HepG2 (cell line): Measurements from ENCODE around the gene SERPINF2. TPM values are rescaled to one million over a fixed set of nuclear protein-coding genes. Genes with fewer than 3 reads are reported as not detected.

ENCODE experiments used
- ARID2 ChIP-seq: sonication (generic); formaldehyde crosslinking; IDR thresholded peaks from 2 replicates; pipeline ENCODE4 v1.8.1; 2022; ENCODE audit warnings: mild to moderate bottlenecking, missing genetic modification reagents, borderline replicate concordance
- KDM2A ChIP-seq: sonication (generic); formaldehyde crosslinking; IDR thresholded peaks from 2 replicates; pipeline ENCODE4 v1.4.0; 2020; ENCODE audit warnings: low read depth, missing genetic modification reagents, borderline replicate concordance
- NBN ChIP-seq: fragments of 450-650 bp; conservative IDR thresholded peaks from 2 replicates; pipeline ENCODE4 v1.6.1; 2017
- NFE2 ChIP-seq: sonication (generic); formaldehyde crosslinking; IDR thresholded peaks from 2 replicates; pipeline ENCODE4 v1.4.0; 2020; ENCODE audit warnings: missing genetic modification reagents
- PITX1 ChIP-seq: sonication (generic); formaldehyde crosslinking; IDR thresholded peaks from 2 replicates; pipeline ENCODE4 v1.5.1; 2020; ENCODE audit warnings: mild to moderate bottlenecking, missing genetic modification reagents
- SRSF4 ChIP-seq: fragments of 200-400 bp; formaldehyde crosslinking; IDR thresholded peaks from one replicate; pipeline ENCODE4 v1.6.1; 2018; ENCODE audit warnings: mild to moderate bottlenecking, low read depth, low read length, moderate library complexity; ENCODE audit not compliant: poor library complexity, severe bottlenecking
- ZNF672 ChIP-seq: sonication (generic); formaldehyde crosslinking; IDR thresholded peaks from 2 replicates; pipeline ENCODE4 v1.8.1; 2022; ENCODE audit warnings: missing genetic modification reagents
- ZNF720 ChIP-seq: sonication (generic); formaldehyde crosslinking; IDR thresholded peaks from 2 replicates; pipeline ENCODE4 v1.4.0; 2020; ENCODE audit warnings: missing genetic modification reagents
- ZSCAN21 ChIP-seq: sonication (generic); formaldehyde crosslinking; IDR thresholded peaks from 2 replicates; pipeline ENCODE4 v1.8.0; 2022; ENCODE audit warnings: mild to moderate bottlenecking, missing genetic modification reagents, moderate library complexity, borderline replicate concordance
- polyA plus RNA-seq, 8 experiments: library from polyadenylated mRNA; depleted of rRNA in 3 of 8; stranded (reverse) in 7 of 8; unstranded in 1 of 8; fragments of >200 nt; fragmentation: Illumina TruSeq in 4 of 8; extraction: Trizol in 4 of 8; gene quantifications; 2 replicates each; pipeline versions ENCODE4 v1.2.1 to v1.2.3, GENCODE V29; 2011 to 2016; ENCODE audit warnings: low read depth in 4 of 8, missing spikeins in 1 of 8, mixed read lengths in 1 of 8; ENCODE audit not compliant: insufficient read depth in 1 of 8
- total RNA-seq, 5 experiments: library from RNA; depleted of rRNA; stranded (reverse); fragments of >200 nt; fragmentation: Illumina TruSeq; extraction: Trizol; gene quantifications; 2 replicates each; pipeline ENCODE4 v1.2.3, GENCODE V29; 2016; ENCODE audit warnings: low read depth in 1 of 5
- TF ChIP-seq, protein P1 (sequence below): sonication (generic); formaldehyde crosslinking; IDR thresholded peaks from 2 replicates; pipeline ENCODE4 v1.5.0; 2020; ENCODE audit warnings: mild to moderate bottlenecking, missing genetic modification reagents, borderline replicate concordance
- TF ChIP-seq, protein P2 (sequence below): sonication (generic); formaldehyde crosslinking; IDR thresholded peaks from 2 replicates; pipeline ENCODE4 v1.8.0; 2022; ENCODE audit warnings: low read depth, missing genetic modification reagents
- TF ChIP-seq, protein P3 (sequence below): sonication (generic); formaldehyde crosslinking; IDR thresholded peaks from 2 replicates; pipeline ENCODE4 v1.5.1; 2020; ENCODE audit warnings: mild to moderate bottlenecking, missing genetic modification reagents, moderate library complexity
- TF ChIP-seq, protein P4 (sequence below): sonication (generic); formaldehyde crosslinking; IDR thresholded peaks from 2 replicates; pipeline ENCODE4 v1.9.0; 2022; ENCODE audit warnings: low read depth, missing genetic modification reagents

Gene SERPINF2
- total and polyA plus RNA-seq, 2 of the 13 experiments (the other 11 are each of a cell fraction or from before 2014, with no cell fraction given), result 309 to 548 TPM

DNA sequence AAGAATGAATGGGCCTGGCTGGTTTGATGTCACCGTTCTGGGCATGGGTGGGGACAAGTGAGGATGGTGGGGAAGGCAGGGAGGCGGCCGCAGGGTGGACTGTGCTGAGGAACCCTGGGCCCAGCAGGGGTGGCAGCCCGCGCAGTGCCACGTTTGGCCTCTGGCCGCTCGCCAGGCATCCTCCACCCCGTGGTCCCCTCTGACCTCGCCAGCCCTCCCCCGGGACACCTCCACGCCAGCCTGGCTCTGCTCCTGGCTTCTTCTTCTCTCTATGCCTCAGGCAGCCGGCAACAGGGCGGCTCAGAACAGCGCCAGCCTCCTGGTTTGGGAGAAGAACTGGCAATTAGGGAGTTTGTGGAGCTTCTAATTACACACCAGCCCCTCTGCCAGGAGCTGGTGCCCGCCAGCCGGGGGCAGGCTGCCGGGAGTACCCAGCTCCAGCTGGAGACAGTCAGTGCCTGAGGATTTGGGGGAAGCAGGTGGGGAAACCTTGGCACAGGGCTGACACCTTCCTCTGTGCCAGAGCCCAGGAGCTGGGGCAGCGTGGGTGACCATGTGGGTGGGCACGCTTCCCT lies 12.7 kb downstream of the SERPINF2 start (continued):
- TF ChIP-seq, protein P1, sequence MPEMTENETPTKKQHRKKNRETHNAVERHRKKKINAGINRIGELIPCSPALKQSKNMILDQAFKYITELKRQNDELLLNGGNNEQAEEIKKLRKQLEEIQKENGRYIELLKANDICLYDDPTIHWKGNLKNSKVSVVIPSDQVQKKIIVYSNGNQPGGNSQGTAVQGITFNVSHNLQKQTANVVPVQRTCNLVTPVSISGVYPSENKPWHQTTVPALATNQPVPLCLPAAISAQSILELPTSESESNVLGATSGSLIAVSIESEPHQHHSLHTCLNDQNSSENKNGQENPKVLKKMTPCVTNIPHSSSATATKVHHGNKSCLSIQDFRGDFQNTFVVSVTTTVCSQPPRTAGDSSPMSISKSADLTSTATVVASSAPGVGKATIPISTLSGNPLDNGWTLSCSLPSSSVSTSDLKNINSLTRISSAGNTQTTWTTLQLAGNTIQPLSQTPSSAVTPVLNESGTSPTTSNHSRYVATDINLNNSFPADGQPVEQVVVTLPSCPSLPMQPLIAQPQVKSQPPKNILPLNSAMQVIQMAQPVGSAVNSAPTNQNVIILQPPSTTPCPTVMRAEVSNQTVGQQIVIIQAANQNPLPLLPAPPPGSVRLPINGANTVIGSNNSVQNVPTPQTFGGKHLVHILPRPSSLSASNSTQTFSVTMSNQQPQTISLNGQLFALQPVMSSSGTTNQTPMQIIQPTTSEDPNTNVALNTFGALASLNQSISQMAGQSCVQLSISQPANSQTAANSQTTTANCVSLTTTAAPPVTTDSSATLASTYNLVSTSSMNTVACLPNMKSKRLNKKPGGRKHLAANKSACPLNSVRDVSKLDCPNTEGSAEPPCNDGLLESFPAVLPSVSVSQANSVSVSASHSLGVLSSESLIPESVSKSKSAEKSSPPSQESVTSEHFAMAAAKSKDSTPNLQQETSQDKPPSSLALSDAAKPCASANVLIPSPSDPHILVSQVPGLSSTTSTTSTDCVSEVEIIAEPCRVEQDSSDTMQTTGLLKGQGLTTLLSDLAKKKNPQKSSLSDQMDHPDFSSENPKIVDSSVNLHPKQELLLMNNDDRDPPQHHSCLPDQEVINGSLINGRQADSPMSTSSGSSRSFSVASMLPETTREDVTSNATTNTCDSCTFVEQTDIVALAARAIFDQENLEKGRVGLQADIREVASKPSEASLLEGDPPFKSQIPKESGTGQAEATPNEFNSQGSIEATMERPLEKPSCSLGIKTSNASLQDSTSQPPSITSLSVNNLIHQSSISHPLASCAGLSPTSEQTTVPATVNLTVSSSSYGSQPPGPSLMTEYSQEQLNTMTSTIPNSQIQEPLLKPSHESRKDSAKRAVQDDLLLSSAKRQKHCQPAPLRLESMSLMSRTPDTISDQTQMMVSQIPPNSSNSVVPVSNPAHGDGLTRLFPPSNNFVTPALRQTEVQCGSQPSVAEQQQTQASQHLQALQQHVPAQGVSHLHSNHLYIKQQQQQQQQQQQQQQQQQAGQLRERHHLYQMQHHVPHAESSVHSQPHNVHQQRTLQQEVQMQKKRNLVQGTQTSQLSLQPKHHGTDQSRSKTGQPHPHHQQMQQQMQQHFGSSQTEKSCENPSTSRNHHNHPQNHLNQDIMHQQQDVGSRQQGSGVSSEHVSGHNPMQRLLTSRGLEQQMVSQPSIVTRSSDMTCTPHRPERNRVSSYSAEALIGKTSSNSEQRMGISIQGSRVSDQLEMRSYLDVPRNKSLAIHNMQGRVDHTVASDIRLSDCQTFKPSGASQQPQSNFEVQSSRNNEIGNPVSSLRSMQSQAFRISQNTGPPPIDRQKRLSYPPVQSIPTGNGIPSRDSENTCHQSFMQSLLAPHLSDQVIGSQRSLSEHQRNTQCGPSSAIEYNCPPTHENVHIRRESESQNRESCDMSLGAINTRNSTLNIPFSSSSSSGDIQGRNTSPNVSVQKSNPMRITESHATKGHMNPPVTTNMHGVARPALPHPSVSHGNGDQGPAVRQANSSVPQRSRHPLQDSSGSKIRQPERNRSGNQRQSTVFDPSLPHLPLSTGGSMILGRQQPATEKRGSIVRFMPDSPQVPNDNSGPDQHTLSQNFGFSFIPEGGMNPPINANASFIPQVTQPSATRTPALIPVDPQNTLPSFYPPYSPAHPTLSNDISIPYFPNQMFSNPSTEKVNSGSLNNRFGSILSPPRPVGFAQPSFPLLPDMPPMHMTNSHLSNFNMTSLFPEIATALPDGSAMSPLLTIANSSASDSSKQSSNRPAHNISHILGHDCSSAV (CRISPR knock-in tag), result no peak
- no peak for TF ChIP-seq ZSCAN21 (CRISPR knock-in tag)
- TF ChIP-seq NBN, result no peak
- no peak for TF ChIP-seq ZNF720
- 0 out of 2 replicates have a peak, but pooled peaks have one; percentile 31 for TF ChIP-seq ZNF672 (CRISPR knock-in tag)
- TF ChIP-seq KDM2A (CRISPR knock-in tag), result no peak
- TF ChIP-seq NFE2 (CRISPR knock-in tag), result no peak
- TF ChIP-seq PITX1, result no peak
- no peak for TF ChIP-seq ARID2 (CRISPR knock-in tag)
- TF ChIP-seq, protein P2, sequence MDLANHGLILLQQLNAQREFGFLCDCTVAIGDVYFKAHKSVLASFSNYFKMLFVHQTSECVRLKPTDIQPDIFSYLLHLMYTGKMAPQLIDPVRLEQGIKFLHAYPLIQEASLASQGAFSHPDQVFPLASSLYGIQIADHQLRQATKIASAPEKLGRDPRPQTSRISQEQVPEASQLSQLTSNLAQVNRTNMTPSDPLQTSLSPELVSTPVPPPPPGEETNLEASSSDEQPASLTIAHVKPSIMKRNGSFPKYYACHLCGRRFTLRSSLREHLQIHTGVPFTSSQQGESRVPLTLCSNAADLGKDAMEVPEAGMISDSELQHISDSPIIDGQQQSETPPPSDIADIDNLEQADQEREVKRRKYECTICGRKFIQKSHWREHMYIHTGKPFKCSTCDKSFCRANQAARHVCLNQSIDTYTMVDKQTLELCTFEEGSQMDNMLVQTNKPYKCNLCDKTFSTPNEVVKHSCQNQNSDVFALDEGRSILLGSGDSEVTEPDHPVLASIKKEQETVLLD (CRISPR knock-in tag), result no peak
- TF ChIP-seq, protein P3, sequence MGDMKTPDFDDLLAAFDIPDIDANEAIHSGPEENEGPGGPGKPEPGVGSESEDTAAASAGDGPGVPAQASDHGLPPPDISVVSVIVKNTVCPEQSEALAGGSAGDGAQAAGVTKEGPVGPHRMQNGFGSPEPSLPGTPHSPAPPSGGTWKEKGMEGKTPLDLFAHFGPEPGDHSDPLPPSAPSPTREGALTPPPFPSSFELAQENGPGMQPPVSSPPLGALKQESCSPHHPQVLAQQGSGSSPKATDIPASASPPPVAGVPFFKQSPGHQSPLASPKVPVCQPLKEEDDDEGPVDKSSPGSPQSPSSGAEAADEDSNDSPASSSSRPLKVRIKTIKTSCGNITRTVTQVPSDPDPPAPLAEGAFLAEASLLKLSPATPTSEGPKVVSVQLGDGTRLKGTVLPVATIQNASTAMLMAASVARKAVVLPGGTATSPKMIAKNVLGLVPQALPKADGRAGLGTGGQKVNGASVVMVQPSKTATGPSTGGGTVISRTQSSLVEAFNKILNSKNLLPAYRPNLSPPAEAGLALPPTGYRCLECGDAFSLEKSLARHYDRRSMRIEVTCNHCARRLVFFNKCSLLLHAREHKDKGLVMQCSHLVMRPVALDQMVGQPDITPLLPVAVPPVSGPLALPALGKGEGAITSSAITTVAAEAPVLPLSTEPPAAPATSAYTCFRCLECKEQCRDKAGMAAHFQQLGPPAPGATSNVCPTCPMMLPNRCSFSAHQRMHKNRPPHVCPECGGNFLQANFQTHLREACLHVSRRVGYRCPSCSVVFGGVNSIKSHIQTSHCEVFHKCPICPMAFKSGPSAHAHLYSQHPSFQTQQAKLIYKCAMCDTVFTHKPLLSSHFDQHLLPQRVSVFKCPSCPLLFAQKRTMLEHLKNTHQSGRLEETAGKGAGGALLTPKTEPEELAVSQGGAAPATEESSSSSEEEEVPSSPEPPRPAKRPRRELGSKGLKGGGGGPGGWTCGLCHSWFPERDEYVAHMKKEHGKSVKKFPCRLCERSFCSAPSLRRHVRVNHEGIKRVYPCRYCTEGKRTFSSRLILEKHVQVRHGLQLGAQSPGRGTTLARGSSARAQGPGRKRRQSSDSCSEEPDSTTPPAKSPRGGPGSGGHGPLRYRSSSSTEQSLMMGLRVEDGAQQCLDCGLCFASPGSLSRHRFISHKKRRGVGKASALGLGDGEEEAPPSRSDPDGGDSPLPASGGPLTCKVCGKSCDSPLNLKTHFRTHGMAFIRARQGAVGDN, result peak; percentile 43; the same call in 1 of the 2 replicates
- TF ChIP-seq, protein P4, sequence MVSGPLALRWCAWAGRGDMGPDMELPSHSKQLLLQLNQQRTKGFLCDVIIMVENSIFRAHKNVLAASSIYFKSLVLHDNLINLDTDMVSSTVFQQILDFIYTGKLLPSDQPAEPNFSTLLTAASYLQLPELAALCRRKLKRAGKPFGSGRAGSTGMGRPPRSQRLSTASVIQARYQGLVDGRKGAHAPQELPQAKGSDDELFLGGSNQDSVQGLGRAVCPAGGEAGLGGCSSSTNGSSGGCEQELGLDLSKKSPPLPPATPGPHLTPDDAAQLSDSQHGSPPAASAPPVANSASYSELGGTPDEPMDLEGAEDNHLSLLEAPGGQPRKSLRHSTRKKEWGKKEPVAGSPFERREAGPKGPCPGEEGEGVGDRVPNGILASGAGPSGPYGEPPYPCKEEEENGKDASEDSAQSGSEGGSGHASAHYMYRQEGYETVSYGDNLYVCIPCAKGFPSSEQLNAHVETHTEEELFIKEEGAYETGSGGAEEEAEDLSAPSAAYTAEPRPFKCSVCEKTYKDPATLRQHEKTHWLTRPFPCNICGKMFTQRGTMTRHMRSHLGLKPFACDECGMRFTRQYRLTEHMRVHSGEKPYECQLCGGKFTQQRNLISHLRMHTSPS (CRISPR knock-in tag), result peak; percentile 60; the same call in 1 of the 2 replicates
- TF ChIP-seq SRSF4, result no peak
